K562 (cell line): ENCODE measurements around the gene F2RL1. TPM values are rescaled to one million over a fixed set of nuclear protein-coding genes. Genes with fewer than 3 reads are reported as not detected.

Experiments used
- ATAC-seq: fragments of 200-7000 bp; cut with Tn5 transposase; 3 replicates; pipeline ENCODE4 v1.9.1; 2020; ENCODE audit warnings: moderate library complexity
- BruUV-seq: library from RNA; stranded (reverse); fragments of 400-500 nt; replicated peaks from 2 replicates; lab custom pipeline; 2021; lab: Mats Ljungman, UMichigan
- CTCF ChIA-PET: fragments of 300-600 bp; formaldehyde crosslinking; extraction: SDS; loops from one replicate; lab custom pipeline; 2021; ENCODE audit warnings: low intra/inter-chr PET ratio; lab: Yijun Ruan, JAX
- POLR2A ChIA-PET: fragments of 300-600, 350-650 bp; sonication (Branson Sonifier 250); formaldehyde crosslinking; extraction: SDS; loops from one replicate; lab custom pipeline; 2021; ENCODE audit warnings: antibody characterized with exemption, inconsistent platforms; lab: Yijun Ruan, JAX
- DNase-seq, 4 experiments: peaks; one replicate each; pipeline versions ENCODE4 v3.0.0 to v3.0.0-alpha.2; 2011 to 2018; ENCODE audit warnings: low spot score in 3 of 4, mixed read lengths in 3 of 4; ENCODE audit errors: extremely low read depth in 1 of 4
- FAIRE-seq: peaks from 2 replicates; lab custom pipeline; 2011; peaks lifted over from hg19 to GRCh38; lab: Jason Lieb, UNC
- H2AFZ ChIP-seq: 2 replicates; pipeline ENCODE4 v1.6.0; 2011; ENCODE audit warnings: low read depth, low read length, control low read depth, inconsistent platforms
- H3K27ac ChIP-seq: fragments of 200-600 bp; 3 replicates; pipeline ENCODE4 v1.8.0; 2011; ENCODE audit warnings: low read depth, mild to moderate bottlenecking, control low read depth, inconsistent platforms, low read length, moderate library complexity, mixed read lengths; ENCODE audit errors: extremely low read depth
- H3K27me3 ChIP-seq, 2 experiments: fragments of 300-600 bp in 1 of 2; 2 replicates in 1 of 2; 3 replicates in 1 of 2; pipeline versions ENCODE4 v1.6.0 to v1.8.0; 2011; ENCODE audit warnings: inconsistent platforms in 2 of 2, low read length in 2 of 2, mild to moderate bottlenecking in 1 of 2, mixed read lengths in 1 of 2, moderate library complexity in 1 of 2; ENCODE audit not compliant: control insufficient read depth in 2 of 2, insufficient read depth in 2 of 2
- H3K36me3 ChIP-seq: fragments of 300-600 bp; 3 replicates; pipeline ENCODE4 v1.8.0; 2011; ENCODE audit warnings: mild to moderate bottlenecking, low read length, inconsistent platforms; ENCODE audit not compliant: control insufficient read depth, insufficient read depth
- H3K4me1 ChIP-seq, 2 experiments: fragments of 200-600 bp in 1 of 2; replicated peaks in 1 of 2; 2 replicates in 1 of 2; 3 replicates in 1 of 2; pipeline versions ENCODE4 v1.5.1 to v1.8.0; 2011; ENCODE audit warnings: inconsistent platforms in 2 of 2, low read length in 2 of 2, mild to moderate bottlenecking in 1 of 2, mixed read lengths in 1 of 2, moderate library complexity in 1 of 2; ENCODE audit not compliant: control insufficient read depth in 2 of 2, insufficient read depth in 2 of 2
- H3K4me2 ChIP-seq: 2 replicates; pipeline ENCODE4 v1.6.1; 2011; ENCODE audit warnings: low read length, control low read depth, inconsistent platforms, mixed read lengths; ENCODE audit not compliant: insufficient read depth
- H3K4me3 ChIP-seq: fragments of 200-600 bp; sonication (generic), shearing (Covaris generic); 2 replicates; pipeline ENCODE4 v1.5.1; 2016; ENCODE audit warnings: control low read depth, inconsistent platforms
- H3K79me2 ChIP-seq: fragments of 200-600 bp; 3 replicates; pipeline ENCODE4 v1.8.0; 2011; ENCODE audit warnings: low read length, inconsistent platforms; ENCODE audit not compliant: control insufficient read depth, insufficient read depth
- H3K9ac ChIP-seq, 2 experiments: 2 replicates each; pipeline versions ENCODE4 v1.6.0 to v1.6.1; 2011; ENCODE audit warnings: low read depth in 2 of 2, low read length in 2 of 2, control low read depth in 1 of 2, inconsistent platforms in 1 of 2, mild to moderate bottlenecking in 1 of 2, mixed read lengths in 1 of 2; ENCODE audit not compliant: insufficient read depth in 1 of 2
- H3K9me1 ChIP-seq: one replicate; pipeline ENCODE4 v1.6.0; 2011; ENCODE audit warnings: inconsistent platforms, mild to moderate bottlenecking, low read length, moderate library complexity; ENCODE audit not compliant: control insufficient read depth, insufficient read depth
- H3K9me3 ChIP-seq: replicated peaks from 2 replicates; pipeline ENCODE4 v1.5.1; 2011; ENCODE audit warnings: low read depth, low read length, inconsistent platforms; ENCODE audit not compliant: control insufficient read depth, insufficient read depth
- H4K20me1 ChIP-seq: replicated peaks from 2 replicates; pipeline ENCODE4 v1.6.1; 2011; ENCODE audit warnings: low read length, inconsistent platforms, mixed read lengths; ENCODE audit not compliant: control insufficient read depth, insufficient read depth
- EWSR1 ChIP-seq: fragments of 450-650 bp; IDR thresholded peaks from 2 replicates; pipeline ENCODE4 v1.6.1; 2018; ENCODE audit warnings: borderline replicate concordance, mild to moderate bottlenecking, low read depth, moderate library complexity; ENCODE audit not compliant: partially characterized antibody
- KLF13 ChIP-seq: fragments of 450-650 bp; IDR thresholded peaks from 2 replicates; pipeline ENCODE4 v1.6.1; 2016; ENCODE audit warnings: missing genetic modification characterization, low read depth, mild to moderate bottlenecking, missing compliant biosample characterization, moderate library complexity, borderline replicate concordance
- PRPF4 ChIP-seq: fragments of 200-400 bp; formaldehyde crosslinking; IDR thresholded peaks from one replicate; pipeline ENCODE4 v1.6.1; 2017; ENCODE audit warnings: low read length, low read depth, mild to moderate bottlenecking; ENCODE audit not compliant: insufficient read depth, poor library complexity, severe bottlenecking
- WGBS: fragments of 100-300 bp; shearing (Covaris generic); methylation state at CpG from one replicate; pipeline ENCODE4 v1.1.6; 2016; ENCODE audit warnings: low coverage, mixed read lengths; ENCODE audit not compliant: insufficient coverage; ENCODE audit errors: missing lambda C conversion rate; 5-methylcytosine and 5-hydroxymethylcytosine counted together
- in situ Hi-C: fragments of 300-500 bp; cut with MboI; formaldehyde crosslinking; loops from 4 replicates; pipeline ENCODE4 v1.15.0; 2018; ENCODE audit warnings: inconsistent platforms, mixed read lengths
- intact Hi-C: fragments of 100-400 bp; cut with micrococcal nuclease; formaldehyde crosslinking; loops from 2 replicates; pipeline ENCODE4 v1.14.2; 2022
- polyA plus RNA-seq, 8 experiments: library from polyadenylated mRNA; depleted of rRNA in 4 of 8; stranded (reverse) in 5 of 8; unstranded in 3 of 8; fragments of >200 nt; fragmentation: Nextera tagmentation in 2 of 8; fragmentation: Illumina TruSeq in 1 of 8; extraction: Ambion mirVana in 2 of 8; extraction: Trizol in 1 of 8; gene quantifications; 2 replicates each; pipeline versions ENCODE4 v1.2.1 to v1.2.3, GENCODE V29; 2011 to 2014; ENCODE audit warnings: inconsistent platforms in 1 of 8, missing spikeins in 1 of 8
- total RNA-seq, 7 experiments: library from RNA; depleted of rRNA in 6 of 7; stranded (reverse); fragments of >200 nt in 6 of 7; fragmentation: Illumina TruSeq in 2 of 7; extraction: Trizol in 2 of 7; gene quantifications; 2 replicates each; pipeline versions ENCODE4 v1.2.1 to v1.2.3, GENCODE V29; 2011 to 2021; ENCODE audit warnings: low replicate concordance in 1 of 7

The F2RL1 gene
- total and polyA plus RNA-seq, 9 of the 15 experiments (the other 6 are each of a cell fraction or from before 2014, with no cell fraction given): 0.03 to 0.50 (median 0.27) TPM; not detected in 6

- Histone ChIP-seq H3K27ac (no peak overlapping the region), H3K4me3 (no peak overlapping the region), H3K79me2 (no peaks in the 10 kb centered on the region), H3K9me3 (no peaks in the 10 kb centered on the region), H3K27me3 (peaks cover 8 to 23% of the 10 kb centered on the region in 2 experiments; a peak in 4 of 5 replicates), H3K36me3 (no peaks in the 10 kb centered on the region), H3K4me1 (peaks cover 0 to 8% of the 10 kb centered on the region in 2 experiments; a peak in 3 of 5 replicates), H4K20me1 (0 out of 2 replicates have a peak, but pooled peaks cover 2% of the 10 kb centered on the region), H3K4me2 (no peak overlapping the region), H3K9me1 (no peaks in the 10 kb centered on the region), H2AFZ (no peak overlapping the region), H3K9ac (no peak overlapping the region)
- FAIRE-seq (no peak), ATAC-seq (no peak), DNase-seq (no peak)
- in situ Hi-C loops (no loop called here), intact Hi-C loops (no loop called here)
- TF ChIP-seq PRPF4 (no peak), EWSR1 (no peak), KLF13 (tag) (no peak)
- ChIA-PET CTCF (interaction anchor here (0.5 kb wide), 1 partner anchor 103 kb away, joined by 6 read pairs; no protein-coding TSS in a partner anchor), POLR2A (no interaction called here)
- 2% methylated on average over 4 of the region's 4 CpGs for WGBS
- no TSS peak for BruUV-seq
These were observed 4.8 kb upstream of the F2RL1 start for GRCh38 chr5:76813982-76814562.
